ENCODE results near the gene GBGT1.

DNA sequence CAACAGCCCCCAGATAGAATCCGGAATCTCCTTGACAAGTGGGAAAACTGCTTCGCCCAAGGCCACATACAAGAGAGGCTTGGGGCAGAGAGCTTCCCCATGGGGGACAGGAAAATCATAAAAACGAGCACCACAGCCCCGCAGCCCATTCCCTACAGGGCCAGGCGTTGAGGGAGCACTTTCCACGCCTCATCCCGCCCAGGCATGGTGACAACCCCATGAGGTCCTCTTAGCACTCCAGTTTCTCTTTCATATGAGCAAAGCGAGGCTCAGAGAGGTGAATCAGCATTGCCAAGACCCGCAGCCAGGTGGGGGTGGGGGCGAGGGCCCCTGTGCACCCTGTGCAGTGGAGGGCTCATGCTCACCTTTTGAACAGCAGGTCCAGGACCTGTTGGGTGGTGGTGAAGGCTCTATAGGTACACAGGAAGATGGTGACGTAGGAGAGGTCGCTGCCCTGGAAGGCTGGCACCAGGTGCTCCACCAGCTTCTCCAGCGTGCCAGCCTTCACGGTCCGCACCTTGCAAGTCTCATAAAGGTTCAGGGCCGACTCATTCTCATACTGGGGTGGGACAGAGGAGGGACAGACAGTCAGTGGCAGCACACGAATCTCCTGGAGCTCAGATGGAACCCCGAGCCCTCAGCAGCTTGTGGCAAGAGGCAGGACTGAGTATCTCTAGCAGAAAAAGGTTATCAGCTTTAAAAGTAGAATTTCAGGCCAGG, 53.6 kb downstream of the GBGT1 start:
- TF ChIP-seq, protein P1, sequence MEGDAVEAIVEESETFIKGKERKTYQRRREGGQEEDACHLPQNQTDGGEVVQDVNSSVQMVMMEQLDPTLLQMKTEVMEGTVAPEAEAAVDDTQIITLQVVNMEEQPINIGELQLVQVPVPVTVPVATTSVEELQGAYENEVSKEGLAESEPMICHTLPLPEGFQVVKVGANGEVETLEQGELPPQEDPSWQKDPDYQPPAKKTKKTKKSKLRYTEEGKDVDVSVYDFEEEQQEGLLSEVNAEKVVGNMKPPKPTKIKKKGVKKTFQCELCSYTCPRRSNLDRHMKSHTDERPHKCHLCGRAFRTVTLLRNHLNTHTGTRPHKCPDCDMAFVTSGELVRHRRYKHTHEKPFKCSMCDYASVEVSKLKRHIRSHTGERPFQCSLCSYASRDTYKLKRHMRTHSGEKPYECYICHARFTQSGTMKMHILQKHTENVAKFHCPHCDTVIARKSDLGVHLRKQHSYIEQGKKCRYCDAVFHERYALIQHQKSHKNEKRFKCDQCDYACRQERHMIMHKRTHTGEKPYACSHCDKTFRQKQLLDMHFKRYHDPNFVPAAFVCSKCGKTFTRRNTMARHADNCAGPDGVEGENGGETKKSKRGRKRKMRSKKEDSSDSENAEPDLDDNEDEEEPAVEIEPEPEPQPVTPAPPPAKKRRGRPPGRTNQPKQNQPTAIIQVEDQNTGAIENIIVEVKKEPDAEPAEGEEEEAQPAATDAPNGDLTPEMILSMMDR (IDR thresholded peaks at IDR 0.05): no peak
- no peak for TF ChIP-seq EP300 (IDR thresholded peaks at IDR 0.05)

Data from stomach (tissue), 4 donors.